H9 (cell line): ENCODE measurements around the gene PREPL. TPM values are rescaled to one million over a fixed set of nuclear protein-coding genes. Genes with fewer than 3 reads are reported as not detected.

ENCODE experiments used
- DNase-seq: peaks from one replicate; pipeline ENCODE4 v3.0.0-alpha.2; 2017
- H2AFZ ChIP-seq: one replicate; pipeline ENCODE4 v1.6.1; 2013; ENCODE audit warnings: mild to moderate bottlenecking, low read length, control low read depth, moderate library complexity
- H2AK5ac ChIP-seq: 2 replicates; pipeline ENCODE4 v1.6.1; 2013; ENCODE audit warnings: low read length, control low read depth, mixed read lengths; ENCODE audit not compliant: insufficient read length
- H2BK120ac ChIP-seq: one replicate; pipeline ENCODE4 v1.6.1; 2013; ENCODE audit warnings: low read depth, mild to moderate bottlenecking, low read length, control low read depth, inconsistent platforms; ENCODE audit not compliant: poor library complexity, severe bottlenecking
- H2BK12ac ChIP-seq: 2 replicates; pipeline ENCODE4 v1.6.1; 2013; ENCODE audit warnings: low read length, control low read depth, mixed read lengths, low read depth; ENCODE audit not compliant: insufficient read length
- H2BK15ac ChIP-seq: 2 replicates; pipeline ENCODE4 v1.6.1; 2013; ENCODE audit warnings: low read depth, low read length, control low read depth
- H2BK20ac ChIP-seq: one replicate; pipeline ENCODE4 v1.6.1; 2013; ENCODE audit warnings: low read depth, mild to moderate bottlenecking, low read length, control low read depth, inconsistent platforms; ENCODE audit not compliant: poor library complexity, severe bottlenecking
- H2BK5ac ChIP-seq: 2 replicates; pipeline ENCODE4 v1.6.1; 2013; ENCODE audit warnings: low read length, control low read depth, mixed read lengths; ENCODE audit not compliant: insufficient read length
- H3K14ac ChIP-seq: 2 replicates; pipeline ENCODE4 v1.6.1; 2013; ENCODE audit warnings: low read length, control low read depth; ENCODE audit not compliant: insufficient read depth
- H3K18ac ChIP-seq: 2 replicates; pipeline ENCODE4 v1.6.1; 2013; ENCODE audit warnings: low read depth, mild to moderate bottlenecking, mixed read lengths, low read length, control low read depth; ENCODE audit not compliant: insufficient read length
- H3K23ac ChIP-seq: 2 replicates; pipeline ENCODE4 v1.6.1; 2013; ENCODE audit warnings: low read length, control low read depth, mixed read lengths, low read depth; ENCODE audit not compliant: insufficient read length
- H3K23me2 ChIP-seq: 2 replicates; pipeline ENCODE4 v1.6.1; 2013; ENCODE audit warnings: low read depth, mild to moderate bottlenecking, mixed read lengths, low read length, control low read depth; ENCODE audit not compliant: insufficient read length, poor library complexity, severe bottlenecking
- H3K27ac ChIP-seq: 2 replicates; pipeline ENCODE4 v1.5.1; 2013; ENCODE audit warnings: low read length, control low read depth, mixed read lengths, low read depth; ENCODE audit not compliant: insufficient read length
- H3K27me3 ChIP-seq: 2 replicates; pipeline ENCODE4 v1.6.1; 2013; ENCODE audit warnings: low read length, control low read depth, inconsistent platforms; ENCODE audit not compliant: insufficient read depth
- H3K4ac ChIP-seq: 2 replicates; pipeline ENCODE4 v1.6.1; 2013; ENCODE audit warnings: low read depth, mild to moderate bottlenecking, control low read depth, inconsistent platforms, low read length, moderate library complexity
- H3K4me1 ChIP-seq: 2 replicates; pipeline ENCODE4 v1.6.1; 2013; ENCODE audit warnings: low read length, control low read depth, inconsistent platforms; ENCODE audit not compliant: insufficient read depth
- H3K4me2 ChIP-seq: 2 replicates; pipeline ENCODE4 v1.6.1; 2013; ENCODE audit warnings: low read length, control low read depth, mixed read lengths; ENCODE audit not compliant: insufficient read length, insufficient read depth
- H3K56ac ChIP-seq: 2 replicates; pipeline ENCODE4 v1.6.1; 2013; ENCODE audit warnings: low read depth, mild to moderate bottlenecking, mixed read lengths, low read length, control low read depth; ENCODE audit not compliant: insufficient read length
- H3K79me1 ChIP-seq: 2 replicates; pipeline ENCODE4 v1.6.1; 2013; ENCODE audit warnings: low read depth, mild to moderate bottlenecking, moderate library complexity, low read length, control low read depth, inconsistent platforms; ENCODE audit not compliant: insufficient read depth, poor library complexity, severe bottlenecking
- H3K79me2 ChIP-seq: 2 replicates; pipeline ENCODE4 v1.6.1; 2013; ENCODE audit warnings: low read length, control low read depth, inconsistent platforms; ENCODE audit not compliant: insufficient read depth
- H3K9ac ChIP-seq: 2 replicates; pipeline ENCODE4 v1.6.1; 2013; ENCODE audit warnings: low read length, control low read depth, mixed read lengths; ENCODE audit not compliant: insufficient read length; ENCODE audit errors: extremely low read depth
- H3K9me3 ChIP-seq: one replicate; pipeline ENCODE4 v1.6.1; 2013; ENCODE audit warnings: low read depth, low read length, inconsistent platforms; ENCODE audit not compliant: control insufficient read depth
- H3T11ph ChIP-seq: one replicate; pipeline ENCODE4 v1.6.1; 2013; ENCODE audit warnings: mild to moderate bottlenecking, low read length, control low read depth, inconsistent platforms
- H4K20me1 ChIP-seq: one replicate; pipeline ENCODE4 v1.6.1; 2013; ENCODE audit not compliant: control insufficient read depth, insufficient read length, insufficient read depth
- H4K5ac ChIP-seq: 2 replicates; pipeline ENCODE4 v1.6.1; 2013; ENCODE audit warnings: low read depth, mild to moderate bottlenecking, mixed read lengths, low read length, control low read depth; ENCODE audit not compliant: insufficient read length
- H4K8ac ChIP-seq: replicated peaks from 2 replicates; pipeline ENCODE4 v1.6.1; 2013; ENCODE audit warnings: low read length, control low read depth, mixed read lengths, low read depth; ENCODE audit not compliant: insufficient read length
- H4K91ac ChIP-seq: 2 replicates; pipeline ENCODE4 v1.6.1; 2013; ENCODE audit warnings: low read depth, mild to moderate bottlenecking, moderate library complexity, mixed read lengths, low read length, control low read depth; ENCODE audit not compliant: insufficient read length
- H3K27ac Mint-ChIP-seq, 3 experiments: 2 replicates in 2 of 3; 3 replicates in 1 of 3; pipeline ENCODE4 v1.8.0; 2020 to 2021; ENCODE audit warnings: mixed read lengths in 3 of 3, mild to moderate bottlenecking in 1 of 3, moderate library complexity in 1 of 3
- H3K27me3 Mint-ChIP-seq: 2 replicates; pipeline ENCODE4 v1.8.0; 2021; ENCODE audit warnings: low read depth, mild to moderate bottlenecking, moderate library complexity, mixed read lengths
- H3K36me3 Mint-ChIP-seq, 3 experiments: 2 replicates in 2 of 3; 3 replicates in 1 of 3; pipeline ENCODE4 v1.8.0; 2020 to 2021; ENCODE audit warnings: low read depth in 3 of 3, mixed read lengths in 3 of 3; ENCODE audit not compliant: insufficient read depth in 1 of 3
- H3K4me1 Mint-ChIP-seq, 2 experiments: 2 replicates each; pipeline ENCODE4 v1.8.0; 2020; ENCODE audit warnings: mixed read lengths in 2 of 2
- H3K4me3 Mint-ChIP-seq, 2 experiments: 2 replicates in 1 of 2; 3 replicates in 1 of 2; pipeline ENCODE4 v1.8.0; 2020 to 2021; ENCODE audit warnings: mild to moderate bottlenecking in 2 of 2, mixed read lengths in 2 of 2, moderate library complexity in 1 of 2
- H3K9me3 Mint-ChIP-seq, 2 experiments: 2 replicates in 1 of 2; 3 replicates in 1 of 2; pipeline ENCODE4 v1.8.0; 2020; ENCODE audit warnings: mild to moderate bottlenecking in 2 of 2, mixed read lengths in 2 of 2, moderate library complexity in 1 of 2
- WGBS: extraction: QIAGEN DNeasy Blood & Tissue Kit; methylation state at CpG from one replicate; pipeline ENCODE4 v1.1.7; 2013; ENCODE audit warnings: missing lambda C conversion rate, low lambda C conversion rate, mixed read lengths; ENCODE audit not compliant: insufficient read length; ENCODE audit errors: extremely low coverage; 5-methylcytosine and 5-hydroxymethylcytosine counted together
- total RNA-seq: library from RNA; stranded (reverse); gene quantifications from 2 replicates; pipeline ENCODE4 v1.2.1, GENCODE V29; 2021
- TF ChIP-seq, protein P1 (sequence below): fragments of 200-600 bp; sonication (generic); conservative IDR thresholded peaks from 3 replicates; pipeline ENCODE4 v1.8.0; 2021; ENCODE audit warnings: antibody characterized with exemption, mild to moderate bottlenecking

Gene PREPL
- total RNA-seq, 1 experiment from 2014 or later, result 30.1 TPM

DNA sequence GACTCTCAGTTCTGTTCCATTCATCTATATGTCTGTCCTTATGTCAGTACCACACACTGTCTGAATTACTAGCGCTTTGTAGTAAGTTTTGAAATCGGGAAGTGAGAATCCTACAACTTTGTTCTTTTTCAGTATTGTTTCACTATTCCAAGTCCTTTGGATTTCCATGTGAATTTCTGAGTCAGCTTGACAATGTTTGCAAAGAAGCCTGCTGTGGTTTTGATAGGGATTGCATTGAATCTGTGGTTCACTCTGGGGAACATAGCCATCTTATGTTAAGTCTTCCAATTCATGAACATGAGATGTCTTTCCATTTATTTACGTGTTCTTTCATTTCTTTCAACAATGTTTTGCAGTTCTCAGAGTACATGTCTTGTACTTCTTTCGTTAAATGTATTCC lies 71.0 kb downstream of the PREPL start:
- H2AK5ac ChIP-seq, result no peak overlapping the region
- H3K4me1 Mint-ChIP-seq, result peaks cover 21 to 25% of the 10 kb centered on the region in 2 experiments
- no peak overlapping the region for H4K91ac ChIP-seq

More for the DNA sequence above, 71.0 kb downstream of the PREPL start:
- Mint-ChIP-seq H3K9me3 (no peaks in the 10 kb centered on the region), H3K4me3 (no peak overlapping the region), H3K27ac (no peak overlapping the region), H3K27me3 (no peaks in the 10 kb centered on the region; the same call in 1 of the 2 replicates), H3K36me3 (no peaks in the 10 kb centered on the region)
- no peaks in the 10 kb centered on the region for H3K4me1 ChIP-seq
- no peak overlapping the region for H3T11ph ChIP-seq
- no peaks in the 10 kb centered on the region for H3K79me2 ChIP-seq
- H2AFZ ChIP-seq, result no peak overlapping the region
- H2BK120ac ChIP-seq, result no peak overlapping the region
- no peak overlapping the region for H3K4me2 ChIP-seq
- no peak for DNase-seq
- H2BK5ac ChIP-seq, result no peak overlapping the region
- no peaks in the 10 kb centered on the region for H3K9me3 ChIP-seq
- no peak overlapping the region for H2BK15ac ChIP-seq
- H3K27ac ChIP-seq, result no peak overlapping the region
- no peaks in the 10 kb centered on the region for H3K79me1 ChIP-seq
- no peak overlapping the region for H3K18ac ChIP-seq
- H3K23ac ChIP-seq, result no peak overlapping the region
- H3K4ac ChIP-seq, result no peak overlapping the region
- no peak overlapping the region for H3K9ac ChIP-seq
- H4K20me1 ChIP-seq, result no peaks in the 10 kb centered on the region
- TF ChIP-seq, protein P1, sequence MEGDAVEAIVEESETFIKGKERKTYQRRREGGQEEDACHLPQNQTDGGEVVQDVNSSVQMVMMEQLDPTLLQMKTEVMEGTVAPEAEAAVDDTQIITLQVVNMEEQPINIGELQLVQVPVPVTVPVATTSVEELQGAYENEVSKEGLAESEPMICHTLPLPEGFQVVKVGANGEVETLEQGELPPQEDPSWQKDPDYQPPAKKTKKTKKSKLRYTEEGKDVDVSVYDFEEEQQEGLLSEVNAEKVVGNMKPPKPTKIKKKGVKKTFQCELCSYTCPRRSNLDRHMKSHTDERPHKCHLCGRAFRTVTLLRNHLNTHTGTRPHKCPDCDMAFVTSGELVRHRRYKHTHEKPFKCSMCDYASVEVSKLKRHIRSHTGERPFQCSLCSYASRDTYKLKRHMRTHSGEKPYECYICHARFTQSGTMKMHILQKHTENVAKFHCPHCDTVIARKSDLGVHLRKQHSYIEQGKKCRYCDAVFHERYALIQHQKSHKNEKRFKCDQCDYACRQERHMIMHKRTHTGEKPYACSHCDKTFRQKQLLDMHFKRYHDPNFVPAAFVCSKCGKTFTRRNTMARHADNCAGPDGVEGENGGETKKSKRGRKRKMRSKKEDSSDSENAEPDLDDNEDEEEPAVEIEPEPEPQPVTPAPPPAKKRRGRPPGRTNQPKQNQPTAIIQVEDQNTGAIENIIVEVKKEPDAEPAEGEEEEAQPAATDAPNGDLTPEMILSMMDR, result no peak
- H3K56ac ChIP-seq, result no peak overlapping the region
- H2BK12ac ChIP-seq, result no peak overlapping the region
- H3K23me2 ChIP-seq, result no peaks in the 10 kb centered on the region
- H3K27me3 ChIP-seq, result no peaks in the 10 kb centered on the region
- no peak overlapping the region for H3K14ac ChIP-seq
- no peak overlapping the region for H2BK20ac ChIP-seq
- WGBS, result no CpG with 5 or more reads among the region's 4 CpGs
- H4K5ac ChIP-seq, result no peak overlapping the region
- no peak overlapping the region for H4K8ac ChIP-seq
